K562 (cell line): ENCODE data around the gene ZNF366. TPM values are rescaled to one million over a fixed set of nuclear protein-coding genes. Genes with fewer than 3 reads are reported as not detected.

Experiments
- ATAC-seq: fragments of 200-7000 bp; cut with Tn5 transposase; 3 replicates; pipeline ENCODE4 v1.9.1; 2020; ENCODE audit warnings: moderate library complexity
- BruUV-seq: library from RNA; stranded (reverse); fragments of 400-500 nt; replicated peaks from 2 replicates; lab custom pipeline; 2021; lab: Mats Ljungman, UMichigan
- CTCF ChIA-PET: fragments of 300-600 bp; formaldehyde crosslinking; extraction: SDS; loops from one replicate; lab custom pipeline; 2021; ENCODE audit warnings: low intra/inter-chr PET ratio; lab: Yijun Ruan, JAX
- POLR2A ChIA-PET: fragments of 300-600, 350-650 bp; sonication (Branson Sonifier 250); formaldehyde crosslinking; extraction: SDS; loops from one replicate; lab custom pipeline; 2021; ENCODE audit warnings: antibody characterized with exemption, inconsistent platforms; lab: Yijun Ruan, JAX
- DNase-seq, 4 experiments: peaks; one replicate each; pipeline versions ENCODE4 v3.0.0 to v3.0.0-alpha.2; 2011 to 2018; ENCODE audit warnings: low spot score in 3 of 4, mixed read lengths in 3 of 4; ENCODE audit errors: extremely low read depth in 1 of 4
- FAIRE-seq: peaks from 2 replicates; lab custom pipeline; 2011; peaks lifted over from hg19 to GRCh38; lab: Jason Lieb, UNC
- H2AFZ ChIP-seq: 2 replicates; pipeline ENCODE4 v1.6.0; 2011; ENCODE audit warnings: low read depth, low read length, control low read depth, inconsistent platforms
- H3K27ac ChIP-seq: fragments of 200-600 bp; 3 replicates; pipeline ENCODE4 v1.8.0; 2011; ENCODE audit warnings: low read depth, mild to moderate bottlenecking, control low read depth, inconsistent platforms, low read length, moderate library complexity, mixed read lengths; ENCODE audit errors: extremely low read depth
- H3K27me3 ChIP-seq, 2 experiments: fragments of 300-600 bp in 1 of 2; 2 replicates in 1 of 2; 3 replicates in 1 of 2; pipeline versions ENCODE4 v1.6.0 to v1.8.0; 2011; ENCODE audit warnings: inconsistent platforms in 2 of 2, low read length in 2 of 2, mild to moderate bottlenecking in 1 of 2, mixed read lengths in 1 of 2, moderate library complexity in 1 of 2; ENCODE audit not compliant: control insufficient read depth in 2 of 2, insufficient read depth in 2 of 2
- H3K36me3 ChIP-seq: fragments of 300-600 bp; 3 replicates; pipeline ENCODE4 v1.8.0; 2011; ENCODE audit warnings: mild to moderate bottlenecking, low read length, inconsistent platforms; ENCODE audit not compliant: control insufficient read depth, insufficient read depth
- H3K4me1 ChIP-seq, 2 experiments: fragments of 200-600 bp in 1 of 2; replicated peaks in 1 of 2; 2 replicates in 1 of 2; 3 replicates in 1 of 2; pipeline versions ENCODE4 v1.5.1 to v1.8.0; 2011; ENCODE audit warnings: inconsistent platforms in 2 of 2, low read length in 2 of 2, mild to moderate bottlenecking in 1 of 2, mixed read lengths in 1 of 2, moderate library complexity in 1 of 2; ENCODE audit not compliant: control insufficient read depth in 2 of 2, insufficient read depth in 2 of 2
- H3K4me2 ChIP-seq: 2 replicates; pipeline ENCODE4 v1.6.1; 2011; ENCODE audit warnings: low read length, control low read depth, inconsistent platforms, mixed read lengths; ENCODE audit not compliant: insufficient read depth
- H3K4me3 ChIP-seq: fragments of 200-600 bp; sonication (generic), shearing (Covaris generic); 2 replicates; pipeline ENCODE4 v1.5.1; 2016; ENCODE audit warnings: control low read depth, inconsistent platforms
- H3K79me2 ChIP-seq: fragments of 200-600 bp; 3 replicates; pipeline ENCODE4 v1.8.0; 2011; ENCODE audit warnings: low read length, inconsistent platforms; ENCODE audit not compliant: control insufficient read depth, insufficient read depth
- H3K9ac ChIP-seq, 2 experiments: 2 replicates each; pipeline versions ENCODE4 v1.6.0 to v1.6.1; 2011; ENCODE audit warnings: low read depth in 2 of 2, low read length in 2 of 2, control low read depth in 1 of 2, inconsistent platforms in 1 of 2, mild to moderate bottlenecking in 1 of 2, mixed read lengths in 1 of 2; ENCODE audit not compliant: insufficient read depth in 1 of 2
- H3K9me1 ChIP-seq: one replicate; pipeline ENCODE4 v1.6.0; 2011; ENCODE audit warnings: inconsistent platforms, mild to moderate bottlenecking, low read length, moderate library complexity; ENCODE audit not compliant: control insufficient read depth, insufficient read depth
- H3K9me3 ChIP-seq: replicated peaks from 2 replicates; pipeline ENCODE4 v1.5.1; 2011; ENCODE audit warnings: low read depth, low read length, inconsistent platforms; ENCODE audit not compliant: control insufficient read depth, insufficient read depth
- H4K20me1 ChIP-seq: replicated peaks from 2 replicates; pipeline ENCODE4 v1.6.1; 2011; ENCODE audit warnings: low read length, inconsistent platforms, mixed read lengths; ENCODE audit not compliant: control insufficient read depth, insufficient read depth
- EHMT2 ChIP-seq: fragments of 450-650 bp; IDR thresholded peaks from 2 replicates; pipeline ENCODE4 v1.6.1; 2018; ENCODE audit warnings: antibody characterized with exemption
- NRF1 ChIP-seq, 2 experiments: fragments of 450-650 bp; IDR thresholded peaks in 1 of 2; conservative IDR thresholded peaks in 1 of 2; 2 replicates each; pipeline ENCODE4 v1.6.1; 2014; ENCODE audit warnings: mild to moderate bottlenecking in 2 of 2
- SOX6 ChIP-seq: fragments of 450-650 bp; IDR thresholded peaks from 2 replicates; pipeline ENCODE4 v1.6.1; 2014; ENCODE audit warnings: mild to moderate bottlenecking
- ZNF589 ChIP-seq: fragments of 200-800 bp; sonication (Bioruptor generic); IDR thresholded peaks from 2 replicates; pipeline ENCODE4 v1.6.1; 2016; ENCODE audit warnings: low read depth, missing genetic modification characterization, missing compliant biosample characterization
- WGBS: fragments of 100-300 bp; shearing (Covaris generic); methylation state at CpG from one replicate; pipeline ENCODE4 v1.1.6; 2016; ENCODE audit warnings: low coverage, mixed read lengths; ENCODE audit not compliant: insufficient coverage; ENCODE audit errors: missing lambda C conversion rate; 5-methylcytosine and 5-hydroxymethylcytosine counted together
- in situ Hi-C: fragments of 300-500 bp; cut with MboI; formaldehyde crosslinking; loops from 4 replicates; pipeline ENCODE4 v1.15.0; 2018; ENCODE audit warnings: inconsistent platforms, mixed read lengths
- intact Hi-C: fragments of 100-400 bp; cut with micrococcal nuclease; formaldehyde crosslinking; loops from 2 replicates; pipeline ENCODE4 v1.14.2; 2022
- polyA plus RNA-seq, 8 experiments: library from polyadenylated mRNA; depleted of rRNA in 4 of 8; stranded (reverse) in 5 of 8; unstranded in 3 of 8; fragments of >200 nt; fragmentation: Nextera tagmentation in 2 of 8; fragmentation: Illumina TruSeq in 1 of 8; extraction: Ambion mirVana in 2 of 8; extraction: Trizol in 1 of 8; gene quantifications; 2 replicates each; pipeline versions ENCODE4 v1.2.1 to v1.2.3, GENCODE V29; 2011 to 2014; ENCODE audit warnings: inconsistent platforms in 1 of 8, missing spikeins in 1 of 8
- total RNA-seq, 7 experiments: library from RNA; depleted of rRNA in 6 of 7; stranded (reverse); fragments of >200 nt in 6 of 7; fragmentation: Illumina TruSeq in 2 of 7; extraction: Trizol in 2 of 7; gene quantifications; 2 replicates each; pipeline versions ENCODE4 v1.2.1 to v1.2.3, GENCODE V29; 2011 to 2021; ENCODE audit warnings: low replicate concordance in 1 of 7
- TF ChIP-seq, protein P1 (sequence below): fragments of 150-350 bp; IDR thresholded peaks from 2 replicates; pipeline ENCODE4 v1.6.1; 2014; ENCODE audit warnings: low read depth, mild to moderate bottlenecking, low read length, borderline replicate concordance
- TF ChIP-seq, protein P2 (sequence below): fragments of 250-450 bp; sonication (Bioruptor Pico); IDR thresholded peaks from 2 replicates; pipeline ENCODE4 v1.4.0; 2020
- TF ChIP-seq, protein P3 (sequence below): fragments of 250-450 bp; sonication (Bioruptor Pico); IDR thresholded peaks from 2 replicates; pipeline ENCODE4 v1.8.0; 2021; ENCODE audit warnings: mild to moderate bottlenecking, moderate library complexity
- TF ChIP-seq, protein P4 (sequence below): fragments of 250-450 bp; sonication (Bioruptor Pico); IDR thresholded peaks from 2 replicates; pipeline ENCODE4 v1.8.0; 2021; ENCODE audit warnings: moderate library complexity, mild to moderate bottlenecking, inconsistent platforms
- TF ChIP-seq, protein P5 (sequence below): sonication (generic); formaldehyde crosslinking; IDR thresholded peaks from 2 replicates; pipeline ENCODE4 v1.8.0; 2022; ENCODE audit warnings: missing genetic modification reagents, mild to moderate bottlenecking, borderline replicate concordance

The ZNF366 gene
- total and polyA plus RNA-seq, 9 of the 15 experiments (the other 6 are each of a cell fraction or from before 2014, with no cell fraction given): not detected

DNA sequence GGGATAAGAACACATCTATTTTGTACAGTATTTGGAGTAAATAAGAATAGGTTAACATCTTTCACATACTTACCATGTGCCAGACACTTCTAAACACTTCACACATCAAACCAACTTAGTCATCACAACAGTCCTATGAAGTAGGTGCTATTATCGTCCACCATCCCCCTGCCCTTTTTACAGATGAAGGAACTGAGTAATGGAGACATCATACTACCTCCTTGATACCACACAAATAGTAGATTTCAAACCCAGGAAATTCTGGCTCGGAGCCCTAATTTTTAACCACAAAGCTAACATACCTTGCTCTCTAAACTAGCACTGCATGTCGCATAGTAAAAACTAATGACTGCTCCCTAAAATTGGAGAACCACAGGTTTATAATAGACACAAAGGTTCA, 4.2 kb upstream of the ZNF366 start:
- FAIRE-seq: no peak
- TF ChIP-seq NRF1 (conservative IDR thresholded peaks at IDR 0.05 in 1 of 2, IDR thresholded peaks at IDR 0.05 in 1 of 2): no peak
- TF ChIP-seq, protein P1, sequence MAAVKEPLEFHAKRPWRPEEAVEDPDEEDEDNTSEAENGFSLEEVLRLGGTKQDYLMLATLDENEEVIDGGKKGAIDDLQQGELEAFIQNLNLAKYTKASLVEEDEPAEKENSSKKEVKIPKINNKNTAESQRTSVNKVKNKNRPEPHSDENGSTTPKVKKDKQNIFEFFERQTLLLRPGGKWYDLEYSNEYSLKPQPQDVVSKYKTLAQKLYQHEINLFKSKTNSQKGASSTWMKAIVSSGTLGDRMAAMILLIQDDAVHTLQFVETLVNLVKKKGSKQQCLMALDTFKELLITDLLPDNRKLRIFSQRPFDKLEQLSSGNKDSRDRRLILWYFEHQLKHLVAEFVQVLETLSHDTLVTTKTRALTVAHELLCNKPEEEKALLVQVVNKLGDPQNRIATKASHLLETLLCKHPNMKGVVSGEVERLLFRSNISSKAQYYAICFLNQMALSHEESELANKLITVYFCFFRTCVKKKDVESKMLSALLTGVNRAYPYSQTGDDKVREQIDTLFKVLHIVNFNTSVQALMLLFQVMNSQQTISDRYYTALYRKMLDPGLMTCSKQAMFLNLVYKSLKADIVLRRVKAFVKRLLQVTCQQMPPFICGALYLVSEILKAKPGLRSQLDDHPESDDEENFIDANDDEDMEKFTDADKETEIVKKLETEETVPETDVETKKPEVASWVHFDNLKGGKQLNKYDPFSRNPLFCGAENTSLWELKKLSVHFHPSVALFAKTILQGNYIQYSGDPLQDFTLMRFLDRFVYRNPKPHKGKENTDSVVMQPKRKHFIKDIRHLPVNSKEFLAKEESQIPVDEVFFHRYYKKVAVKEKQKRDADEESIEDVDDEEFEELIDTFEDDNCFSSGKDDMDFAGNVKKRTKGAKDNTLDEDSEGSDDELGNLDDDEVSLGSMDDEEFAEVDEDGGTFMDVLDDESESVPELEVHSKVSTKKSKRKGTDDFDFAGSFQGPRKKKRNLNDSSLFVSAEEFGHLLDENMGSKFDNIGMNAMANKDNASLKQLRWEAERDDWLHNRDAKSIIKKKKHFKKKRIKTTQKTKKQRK: no peak
- no peak for TF ChIP-seq SOX6
- TF ChIP-seq EHMT2: no peak
- TF ChIP-seq, protein P2, sequence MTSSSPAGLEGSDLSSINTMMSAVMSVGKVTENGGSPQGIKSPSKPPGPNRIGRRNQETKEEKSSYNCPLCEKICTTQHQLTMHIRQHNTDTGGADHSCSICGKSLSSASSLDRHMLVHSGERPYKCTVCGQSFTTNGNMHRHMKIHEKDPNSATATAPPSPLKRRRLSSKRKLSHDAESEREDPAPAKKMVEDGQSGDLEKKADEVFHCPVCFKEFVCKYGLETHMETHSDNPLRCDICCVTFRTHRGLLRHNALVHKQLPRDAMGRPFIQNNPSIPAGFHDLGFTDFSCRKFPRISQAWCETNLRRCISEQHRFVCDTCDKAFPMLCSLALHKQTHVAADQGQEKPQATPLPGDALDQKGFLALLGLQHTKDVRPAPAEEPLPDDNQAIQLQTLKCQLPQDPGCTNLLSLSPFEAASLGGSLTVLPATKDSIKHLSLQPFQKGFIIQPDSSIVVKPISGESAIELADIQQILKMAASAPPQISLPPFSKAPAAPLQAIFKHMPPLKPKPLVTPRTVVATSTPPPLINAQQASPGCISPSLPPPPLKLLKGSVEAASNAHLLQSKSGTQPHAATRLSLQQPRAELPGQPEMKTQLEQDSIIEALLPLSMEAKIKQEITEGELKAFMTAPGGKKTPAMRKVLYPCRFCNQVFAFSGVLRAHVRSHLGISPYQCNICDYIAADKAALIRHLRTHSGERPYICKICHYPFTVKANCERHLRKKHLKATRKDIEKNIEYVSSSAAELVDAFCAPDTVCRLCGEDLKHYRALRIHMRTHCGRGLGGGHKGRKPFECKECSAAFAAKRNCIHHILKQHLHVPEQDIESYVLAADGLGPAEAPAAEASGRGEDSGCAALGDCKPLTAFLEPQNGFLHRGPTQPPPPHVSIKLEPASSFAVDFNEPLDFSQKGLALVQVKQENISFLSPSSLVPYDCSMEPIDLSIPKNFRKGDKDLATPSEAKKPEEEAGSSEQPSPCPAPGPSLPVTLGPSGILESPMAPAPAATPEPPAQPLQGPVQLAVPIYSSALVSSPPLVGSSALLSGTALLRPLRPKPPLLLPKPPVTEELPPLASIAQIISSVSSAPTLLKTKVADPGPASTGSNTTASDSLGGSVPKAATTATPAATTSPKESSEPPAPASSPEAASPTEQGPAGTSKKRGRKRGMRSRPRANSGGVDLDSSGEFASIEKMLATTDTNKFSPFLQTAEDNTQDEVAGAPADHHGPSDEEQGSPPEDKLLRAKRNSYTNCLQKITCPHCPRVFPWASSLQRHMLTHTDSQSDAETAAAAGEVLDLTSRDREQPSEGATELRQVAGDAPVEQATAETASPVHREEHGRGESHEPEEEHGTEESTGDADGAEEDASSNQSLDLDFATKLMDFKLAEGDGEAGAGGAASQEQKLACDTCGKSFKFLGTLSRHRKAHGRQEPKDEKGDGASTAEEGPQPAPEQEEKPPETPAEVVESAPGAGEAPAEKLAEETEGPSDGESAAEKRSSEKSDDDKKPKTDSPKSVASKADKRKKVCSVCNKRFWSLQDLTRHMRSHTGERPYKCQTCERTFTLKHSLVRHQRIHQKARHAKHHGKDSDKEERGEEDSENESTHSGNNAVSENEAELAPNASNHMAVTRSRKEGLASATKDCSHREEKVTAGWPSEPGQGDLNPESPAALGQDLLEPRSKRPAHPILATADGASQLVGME: no peak
- TF ChIP-seq, protein P3, sequence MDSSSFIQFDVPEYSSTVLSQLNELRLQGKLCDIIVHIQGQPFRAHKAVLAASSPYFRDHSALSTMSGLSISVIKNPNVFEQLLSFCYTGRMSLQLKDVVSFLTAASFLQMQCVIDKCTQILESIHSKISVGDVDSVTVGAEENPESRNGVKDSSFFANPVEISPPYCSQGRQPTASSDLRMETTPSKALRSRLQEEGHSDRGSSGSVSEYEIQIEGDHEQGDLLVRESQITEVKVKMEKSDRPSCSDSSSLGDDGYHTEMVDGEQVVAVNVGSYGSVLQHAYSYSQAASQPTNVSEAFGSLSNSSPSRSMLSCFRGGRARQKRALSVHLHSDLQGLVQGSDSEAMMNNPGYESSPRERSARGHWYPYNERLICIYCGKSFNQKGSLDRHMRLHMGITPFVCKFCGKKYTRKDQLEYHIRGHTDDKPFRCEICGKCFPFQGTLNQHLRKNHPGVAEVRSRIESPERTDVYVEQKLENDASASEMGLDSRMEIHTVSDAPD (CRISPR knock-in tag): no peak
- TF ChIP-seq, protein P4, sequence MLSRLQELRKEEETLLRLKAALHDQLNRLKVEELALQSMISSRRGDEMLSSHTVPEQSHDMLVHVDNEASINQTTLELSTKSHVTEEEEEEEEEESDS (CRISPR knock-in tag): no peak
- TF ChIP-seq ZNF589 (CRISPR knock-in tag): no peak
- TF ChIP-seq, protein P5, sequence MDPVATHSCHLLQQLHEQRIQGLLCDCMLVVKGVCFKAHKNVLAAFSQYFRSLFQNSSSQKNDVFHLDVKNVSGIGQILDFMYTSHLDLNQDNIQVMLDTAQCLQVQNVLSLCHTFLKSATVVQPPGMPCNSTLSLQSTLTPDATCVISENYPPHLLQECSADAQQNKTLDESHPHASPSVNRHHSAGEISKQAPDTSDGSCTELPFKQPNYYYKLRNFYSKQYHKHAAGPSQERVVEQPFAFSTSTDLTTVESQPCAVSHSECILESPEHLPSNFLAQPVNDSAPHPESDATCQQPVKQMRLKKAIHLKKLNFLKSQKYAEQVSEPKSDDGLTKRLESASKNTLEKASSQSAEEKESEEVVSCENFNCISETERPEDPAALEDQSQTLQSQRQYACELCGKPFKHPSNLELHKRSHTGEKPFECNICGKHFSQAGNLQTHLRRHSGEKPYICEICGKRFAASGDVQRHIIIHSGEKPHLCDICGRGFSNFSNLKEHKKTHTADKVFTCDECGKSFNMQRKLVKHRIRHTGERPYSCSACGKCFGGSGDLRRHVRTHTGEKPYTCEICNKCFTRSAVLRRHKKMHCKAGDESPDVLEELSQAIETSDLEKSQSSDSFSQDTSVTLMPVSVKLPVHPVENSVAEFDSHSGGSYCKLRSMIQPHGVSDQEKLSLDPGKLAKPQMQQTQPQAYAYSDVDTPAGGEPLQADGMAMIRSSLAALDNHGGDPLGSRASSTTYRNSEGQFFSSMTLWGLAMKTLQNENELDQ (CRISPR knock-in tag): no peak

More for the DNA sequence above, 4.2 kb upstream of the ZNF366 start:
- 16% methylated on average over 3 of the region's 3 CpGs for WGBS
- Histone ChIP-seq H3K9me1 (no peaks in the 10 kb centered on the region), H3K4me1 (peaks cover 0 to 10% of the 10 kb centered on the region in 2 experiments; a peak in 3 of 5 replicates), H3K9ac (no peak overlapping the region), H3K79me2 (no peaks in the 10 kb centered on the region), H3K4me2 (no peak overlapping the region), H3K27me3 (no peaks in the 10 kb centered on the region), H3K4me3 (no peak overlapping the region), H4K20me1 (no peaks in the 10 kb centered on the region), H3K9me3 (no peaks in the 10 kb centered on the region), H3K27ac (no peak overlapping the region), H3K36me3 (no peaks in the 10 kb centered on the region), H2AFZ (no peak overlapping the region)
- DNase-seq: no peak
- intact Hi-C loops: no loop called here
- ChIA-PET POLR2A (no interaction called here), CTCF (no interaction called here)
- BruUV-seq: no TSS peak
- no peak for ATAC-seq
- in situ Hi-C loops: no loop called here
